ENCODE data around the gene PILRA. TPM values are rescaled to one million over a fixed set of nuclear protein-coding genes. Genes with fewer than 3 reads are reported as not detected.
"Not testable (repeated sequence)": the region's sequence is repeated elsewhere in the genome, so short reads cannot be mapped to it uniquely, and the experiment has no call there.

PILRA gene
- total RNA-seq (2014; rRNA removed), result not detected in 2 replicates
- polyA plus RNA-seq (2012), result 0.10 TPM

DNA sequence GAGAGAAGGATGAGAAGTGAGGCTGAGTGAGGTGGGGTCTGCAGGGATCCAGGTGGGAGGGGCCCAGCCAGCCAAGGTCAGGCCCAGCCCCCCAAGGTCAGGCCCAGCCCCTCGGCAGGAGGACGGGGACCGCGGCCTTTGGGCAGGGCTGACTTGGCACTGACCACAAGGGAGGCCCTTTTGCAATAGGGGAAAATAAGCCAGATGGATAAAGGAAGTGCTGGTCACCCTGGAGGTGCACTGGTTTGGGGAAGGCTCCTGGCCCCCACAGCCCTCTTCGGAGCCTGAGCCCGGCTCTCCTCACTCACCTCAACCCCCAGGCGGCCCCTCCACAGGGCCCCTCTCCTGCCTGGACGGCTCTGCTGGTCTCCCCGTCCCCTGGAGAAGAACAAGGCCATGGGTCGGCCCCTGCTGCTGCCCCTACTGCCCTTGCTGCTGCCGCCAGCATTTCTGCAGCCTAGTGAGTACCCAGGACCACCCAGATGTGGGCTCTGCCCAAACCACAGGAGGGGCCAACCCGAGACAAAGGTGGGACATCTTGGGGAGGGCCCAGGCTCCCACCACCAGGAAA, at the start of gene PILRA:
PILRA (plus strand) TSS at position 227 of the 571 bp plus-strand sequence; CDS start at position 397, 170 bp downstream.
- no peak for DNase-seq (ENCODE audit: low read depth)

DNA sequence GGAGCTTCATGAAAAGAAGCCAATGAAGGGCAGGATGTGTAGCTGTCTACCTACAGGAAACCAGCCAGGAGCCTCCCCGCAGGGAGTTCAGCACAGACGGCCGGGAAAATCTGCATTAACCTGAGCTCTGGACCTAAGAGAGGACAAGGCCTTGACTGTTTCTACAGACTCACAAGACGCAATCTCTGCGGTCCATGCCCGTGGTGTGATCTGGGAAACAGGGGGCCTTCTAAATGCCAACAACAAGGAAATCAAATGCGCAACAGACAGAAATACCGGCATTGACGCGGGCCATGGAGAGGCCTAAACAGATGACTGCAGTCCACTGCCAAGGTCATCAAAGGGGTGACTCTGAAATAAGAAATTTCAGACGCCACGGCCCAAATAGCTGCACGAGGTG, 49.1 kb upstream of the PILRA start:
- DNase-seq (ENCODE audit: low read depth), result not testable (repeated sequence)

DNA sequence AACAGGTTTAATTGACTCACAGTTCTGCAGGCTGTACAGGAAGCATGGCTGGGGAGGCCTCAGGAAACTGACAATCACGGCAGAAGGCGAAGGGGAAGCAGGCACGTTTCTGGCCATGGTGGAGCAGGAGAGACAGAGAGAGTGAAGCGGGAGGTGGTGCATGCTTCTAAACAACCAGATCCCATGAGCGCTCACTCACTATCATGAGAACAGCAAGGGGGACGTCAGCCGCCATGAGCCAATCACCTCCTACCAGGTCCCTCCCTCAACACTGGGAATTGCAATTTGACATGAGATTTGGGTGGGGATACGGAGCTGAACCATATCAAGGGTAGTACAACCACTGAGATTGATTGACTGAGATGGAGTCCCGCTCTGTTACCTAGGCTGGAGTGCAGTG, 47.6 kb upstream of the PILRA start:
- DNase-seq (ENCODE audit: low read depth), result not testable (repeated sequence)

DNA sequence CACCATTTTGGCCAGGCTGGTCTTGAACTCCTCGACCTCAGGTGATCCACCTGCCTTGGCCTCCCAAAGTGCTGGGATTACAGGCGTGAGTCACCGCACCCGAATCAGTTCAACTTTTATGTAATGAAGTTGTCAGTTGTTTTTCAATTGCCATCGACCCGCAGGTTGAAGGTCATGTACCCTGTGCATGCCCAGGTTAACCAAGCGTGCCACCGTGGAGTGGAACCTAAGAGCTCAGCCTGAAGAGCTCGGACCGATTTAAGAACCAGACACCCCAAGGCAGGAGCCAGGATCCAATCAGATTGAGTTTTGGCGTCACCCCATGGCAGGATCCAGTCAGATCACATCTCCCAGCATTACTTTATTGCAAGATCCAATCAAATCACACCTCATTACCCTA, 46.4 kb upstream of the PILRA start:
- DNase-seq (ENCODE audit: low read depth), result not testable (repeated sequence)

GRCh38 chr7:100335566-100336466, 37.5 kb upstream of the PILRA start:
- DNase-seq (ENCODE audit: low read depth), result peak; percentile 94

- not testable (repeated sequence) for DNase-seq (ENCODE audit: low read depth)
Measured at GRCh38 chr7:100338083-100338696, 35.1 kb upstream of the PILRA start.

DNA sequence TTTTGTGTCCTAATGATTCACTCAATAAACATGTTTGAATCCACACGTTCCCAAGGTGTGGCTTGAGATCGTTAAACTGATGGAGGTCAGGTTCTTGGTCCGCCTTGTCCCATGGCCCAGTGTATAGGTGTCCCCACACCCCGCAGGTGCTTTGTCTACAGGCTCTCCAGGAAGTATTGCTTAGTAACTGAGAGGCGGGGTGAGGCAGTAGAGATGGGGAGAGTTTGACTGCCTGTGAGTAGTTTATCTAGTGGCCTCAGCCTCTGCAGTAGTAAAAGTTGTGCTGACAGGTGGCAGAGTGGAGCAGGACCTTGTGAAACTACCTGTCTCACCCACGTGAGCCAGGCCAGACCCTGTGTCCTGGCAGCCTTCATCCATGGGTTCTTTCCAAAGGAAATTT, 32.0 kb upstream of the PILRA start:
- DNase-seq (ENCODE audit: low read depth), result not testable (repeated sequence)

- no peak for DNase-seq (ENCODE audit: low read depth)
Measured at GRCh38 chr7:100342765-100343164, 30.5 kb upstream of the PILRA start.

GRCh38 chr7:100344124-100344559, 29.1 kb upstream of the PILRA start:
- DNase-seq (ENCODE audit: low read depth), result not testable (repeated sequence)

GRCh38 chr7:100344560-100345287, 28.6 kb upstream of the PILRA start:
- peak; percentile 42 for DNase-seq (ENCODE audit: low read depth)

- peak; percentile 45 for DNase-seq (ENCODE audit: low read depth)
Measured at GRCh38 chr7:100345288-100345672, 28.0 kb upstream of the PILRA start.

DNA sequence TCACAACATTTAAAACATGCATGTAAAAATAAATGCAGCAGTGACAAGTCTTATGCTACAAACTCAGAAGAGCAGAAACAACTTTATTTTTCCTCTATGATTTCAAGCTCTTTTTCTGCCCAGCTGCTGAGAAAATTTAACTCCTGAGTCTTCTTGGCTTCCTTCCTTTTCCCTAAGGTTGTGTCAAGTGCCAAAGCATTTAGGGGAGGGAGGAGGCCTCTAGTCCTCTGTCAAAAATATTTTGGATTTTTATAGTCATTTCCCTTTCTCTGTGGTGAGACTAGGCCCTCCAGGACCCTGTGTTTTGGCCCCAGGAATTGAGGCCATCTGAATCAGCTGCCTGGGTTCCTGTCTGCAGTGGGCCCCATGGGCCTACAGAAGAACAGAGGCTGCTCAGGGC, 26.4 kb upstream of the PILRA start:
- DNase-seq (ENCODE audit: low read depth), result no peak

DNA sequence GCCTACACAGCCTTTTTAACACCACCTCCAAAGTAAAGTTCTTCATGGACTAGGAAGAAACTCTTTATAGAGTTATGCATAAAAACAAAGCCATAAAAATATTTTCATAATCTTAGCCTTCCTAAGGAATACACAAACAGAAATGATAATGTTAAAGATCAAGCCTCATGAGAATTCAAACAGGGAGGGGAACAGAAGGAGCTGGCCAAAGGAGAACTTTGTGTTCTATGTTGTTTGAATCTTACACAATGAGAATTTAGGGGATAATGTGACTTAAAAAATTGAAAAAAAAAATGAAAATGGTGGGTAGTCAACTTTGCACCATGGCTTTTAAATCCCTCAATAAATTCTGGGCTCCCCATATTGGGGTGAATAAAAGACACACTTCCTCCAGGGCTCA, 24.5 kb upstream of the PILRA start:
- DNase-seq (ENCODE audit: low read depth), result no peak

- no peak for DNase-seq (ENCODE audit: low read depth)
Measured at GRCh38 chr7:100349757-100350156, 23.5 kb upstream of the PILRA start.

GRCh38 chr7:100351657-100352058, 21.6 kb upstream of the PILRA start:
- DNase-seq (ENCODE audit: low read depth), result no peak

GRCh38 chr7:100352230-100352781, 21.0 kb upstream of the PILRA start:
- not testable (repeated sequence) for DNase-seq (ENCODE audit: low read depth)

GRCh38 chr7:100352984-100353684, 20.2 kb upstream of the PILRA start:
- no peak for DNase-seq (ENCODE audit: low read depth)

DNA sequence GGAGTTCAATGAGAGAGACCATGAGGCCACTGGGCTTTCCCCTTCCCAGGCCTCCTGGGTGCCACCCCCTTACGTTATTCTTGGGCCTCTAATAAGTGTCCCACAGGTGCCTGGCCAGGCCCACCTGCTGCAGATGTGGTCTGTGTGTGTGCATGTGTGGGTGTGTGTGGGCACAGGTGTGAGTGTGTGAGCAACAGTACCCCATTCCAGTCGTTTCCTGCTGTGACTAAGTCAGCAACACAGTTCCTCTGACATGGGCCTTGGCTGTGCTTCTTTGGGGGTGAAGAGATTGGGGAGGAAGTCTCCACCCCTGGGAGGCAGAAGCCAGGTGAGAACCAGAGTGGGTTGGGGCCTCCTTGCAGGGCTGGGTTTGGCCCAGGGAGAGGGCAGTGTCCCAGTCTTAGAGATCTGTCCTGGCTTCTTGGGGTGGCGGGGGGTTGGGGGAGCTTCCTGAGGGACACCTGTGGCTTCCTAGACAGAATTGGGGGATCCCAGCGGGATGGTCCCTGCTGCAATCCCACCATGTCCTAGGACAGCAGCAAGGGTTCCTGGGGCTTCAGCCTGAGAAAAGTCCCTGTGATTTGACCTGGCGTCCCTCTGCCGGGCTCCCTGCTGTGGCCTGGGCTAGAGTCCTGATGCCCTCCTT, 19.5 kb upstream of the PILRA start:
- DNase-seq (ENCODE audit: low read depth), result no peak

- DNase-seq (ENCODE audit: low read depth), result no peak
Measured at GRCh38 chr7:100356416-100357068, 16.7 kb upstream of the PILRA start.

DNA sequence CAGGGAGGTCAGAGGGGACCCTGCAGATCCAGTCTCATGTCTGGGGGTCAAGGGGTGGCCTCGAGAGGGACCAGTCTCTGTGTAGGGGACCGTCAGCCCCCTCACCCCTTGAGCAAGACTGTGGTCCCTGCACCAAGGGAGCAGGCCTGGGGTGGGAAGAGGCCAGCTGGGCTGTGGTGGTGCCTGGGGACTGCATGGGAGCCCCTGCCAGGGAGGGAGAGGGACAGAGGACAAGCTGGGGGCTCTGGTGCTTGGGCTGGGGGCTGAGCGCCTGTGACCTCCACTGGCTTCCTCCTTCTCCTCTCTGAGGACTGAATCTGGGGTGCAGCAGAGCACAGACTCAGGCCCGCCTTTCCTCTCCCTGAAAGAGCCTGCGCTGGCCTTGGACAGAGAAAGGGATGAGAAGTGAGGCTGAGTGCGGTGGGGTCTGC, 16.1 kb upstream of the PILRA start:
- no peak for DNase-seq (ENCODE audit: low read depth)
